ENCODE measurements around the gene APCDD1.
"Not testable (repeated sequence)": the region's sequence is repeated elsewhere in the genome, so short reads cannot be mapped to it uniquely, and the experiment has no call there.

APCDD1 gene

DNA sequence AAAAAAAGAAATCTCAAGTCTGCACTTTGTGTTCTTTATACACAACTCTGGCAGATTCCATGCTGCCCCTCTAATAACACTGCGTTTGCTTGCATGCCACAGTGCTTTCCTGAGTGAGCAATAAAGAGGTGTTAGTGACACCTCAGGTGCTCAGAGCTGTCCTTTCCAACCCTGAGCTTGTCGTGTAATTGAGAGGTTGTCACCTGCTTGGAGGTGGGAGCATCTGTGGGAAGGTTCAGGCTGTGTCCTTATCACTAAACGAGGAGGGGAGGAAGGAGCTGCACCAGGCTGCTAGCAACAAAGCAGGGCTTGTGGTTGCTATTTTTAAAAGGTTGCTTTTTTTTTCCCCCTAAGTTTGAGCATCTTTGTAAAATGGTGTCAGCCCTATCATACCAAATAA lies 31.9 kb downstream of the APCDD1 start:
- in situ Hi-C loops (cut with HindIII; ENCODE audit: low sequenced_read_pairs): no loop called here

DNA sequence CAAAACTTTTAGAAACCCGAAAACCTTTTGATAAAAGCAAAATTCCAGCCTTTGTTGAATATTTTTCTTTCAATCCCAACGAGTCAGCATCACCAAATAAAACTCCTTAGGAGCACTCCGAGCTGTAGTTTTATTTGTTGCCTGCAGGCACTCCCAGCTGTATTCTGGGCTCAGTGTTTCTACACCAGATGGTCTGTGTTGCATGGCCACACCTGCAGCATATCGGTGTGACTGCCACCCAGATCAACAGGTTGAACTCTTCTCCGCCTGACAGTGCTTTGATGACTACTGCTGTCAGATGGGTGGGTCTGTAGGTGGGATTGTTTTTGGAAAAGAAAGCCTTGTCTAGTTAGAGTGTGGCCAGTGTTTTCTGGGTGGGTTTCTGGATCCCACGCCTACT lies 32.7 kb downstream of the APCDD1 start:
- in situ Hi-C loops (cut with HindIII; ENCODE audit: low sequenced_read_pairs): no loop called here

DNA sequence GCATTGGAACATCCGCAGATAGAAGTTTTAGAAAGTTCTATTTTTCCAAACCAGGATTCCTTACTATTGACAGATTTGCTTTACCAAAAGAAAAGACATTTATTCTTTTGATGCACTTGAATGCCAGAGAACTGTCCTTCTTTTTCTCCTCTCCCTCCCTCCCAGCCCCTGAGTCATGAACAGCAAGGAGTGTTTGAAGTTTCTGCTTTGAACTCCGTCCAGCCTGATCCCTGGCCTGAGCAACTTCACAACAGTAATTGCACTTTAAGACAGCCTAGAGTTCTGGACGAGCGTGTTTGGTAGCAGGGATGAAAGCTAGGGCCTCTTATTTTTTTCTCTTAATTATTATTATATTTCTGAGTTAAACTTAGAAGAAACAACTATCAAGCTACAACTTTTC lies 33.6 kb downstream of the APCDD1 start:
- in situ Hi-C loops (cut with HindIII; ENCODE audit: low sequenced_read_pairs): no loop called here

DNA sequence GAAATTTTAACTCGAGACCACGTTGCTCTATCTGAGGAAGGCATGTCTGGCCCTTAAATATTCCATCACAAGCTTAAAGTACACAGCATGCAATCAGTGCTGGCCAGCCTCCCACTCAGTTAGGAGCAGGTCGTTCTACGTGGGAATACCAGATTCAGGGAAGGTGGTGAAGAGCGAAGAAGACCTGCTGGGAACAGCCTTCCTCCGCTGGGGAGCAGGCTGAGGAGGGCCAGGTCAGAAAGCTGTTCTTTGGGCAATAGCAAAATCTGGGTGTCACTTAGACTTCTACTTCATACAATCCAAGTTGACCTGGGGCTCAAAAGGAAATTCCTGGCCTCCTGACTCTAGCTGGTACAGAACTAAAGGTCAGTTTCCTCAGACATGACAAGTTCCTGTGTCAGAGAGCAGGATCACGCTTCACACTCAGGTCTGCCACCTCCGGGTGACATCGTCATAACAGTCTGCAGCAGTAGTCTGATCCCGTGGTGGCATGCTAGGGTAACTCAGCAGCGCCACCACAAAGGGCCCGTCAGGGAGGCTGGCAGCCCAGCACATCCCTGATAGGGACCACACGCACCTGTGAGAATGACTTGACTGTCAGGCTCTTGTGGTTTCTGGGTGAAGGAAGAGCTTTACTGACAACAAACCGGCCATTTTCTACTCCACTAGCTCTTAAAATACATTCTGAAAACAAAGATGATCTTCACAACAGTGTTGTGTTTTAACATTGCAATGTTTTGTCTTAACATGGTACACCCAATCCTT lies 36.1 kb downstream of the APCDD1 start:
- in situ Hi-C loops (cut with HindIII; ENCODE audit: low sequenced_read_pairs): loop anchor here (5.0 kb wide), 1 partner anchor 48 kb away; no protein-coding TSS in a partner anchor

DNA sequence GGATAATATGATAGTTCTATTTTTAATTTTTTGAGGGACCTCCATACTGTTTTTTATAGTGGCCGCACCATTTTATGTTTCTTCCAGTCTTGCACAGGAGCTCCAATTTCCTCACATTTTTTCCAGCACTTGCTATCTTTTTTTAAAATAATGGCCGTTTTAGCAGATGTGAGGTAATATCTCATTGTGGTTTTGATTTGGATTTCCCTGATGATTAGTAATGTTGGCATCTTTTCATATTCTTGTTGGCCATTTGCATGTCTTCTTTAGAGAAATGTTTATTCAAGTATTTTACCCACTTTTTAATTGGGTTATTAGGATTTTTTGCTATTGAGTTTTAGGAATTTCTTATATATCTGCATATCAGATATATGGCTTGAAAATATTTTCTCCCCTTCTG lies 41.5 kb downstream of the APCDD1 start:
- in situ Hi-C loops (cut with HindIII; ENCODE audit: low sequenced_read_pairs): no loop called here

DNA sequence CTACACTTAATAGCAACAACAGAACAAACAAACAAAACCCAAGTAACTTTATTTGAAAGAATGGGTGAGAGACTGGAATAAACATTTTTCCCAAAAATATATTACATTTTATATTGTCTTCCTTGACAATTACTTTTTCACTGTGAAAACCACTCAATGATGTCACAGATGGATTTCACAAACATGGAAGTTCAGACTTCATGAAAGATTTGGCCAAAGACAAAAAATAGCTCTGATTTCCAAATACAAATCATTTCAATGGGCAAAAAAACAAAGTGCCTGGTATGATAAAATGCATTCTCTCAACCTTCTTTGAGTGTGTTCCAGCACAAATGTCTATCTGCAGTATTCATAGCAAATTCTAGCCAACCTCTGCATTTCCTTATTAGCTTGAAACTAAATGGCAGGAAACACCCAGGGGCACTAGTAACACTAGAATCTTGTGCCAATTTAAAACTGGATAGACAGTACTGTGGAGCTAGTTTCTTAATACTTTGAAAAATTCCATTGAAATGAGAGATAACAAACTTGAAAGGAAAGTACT lies 42.8 kb downstream of the APCDD1 start:
- in situ Hi-C loops (cut with HindIII; ENCODE audit: low sequenced_read_pairs): no loop called here

DNA sequence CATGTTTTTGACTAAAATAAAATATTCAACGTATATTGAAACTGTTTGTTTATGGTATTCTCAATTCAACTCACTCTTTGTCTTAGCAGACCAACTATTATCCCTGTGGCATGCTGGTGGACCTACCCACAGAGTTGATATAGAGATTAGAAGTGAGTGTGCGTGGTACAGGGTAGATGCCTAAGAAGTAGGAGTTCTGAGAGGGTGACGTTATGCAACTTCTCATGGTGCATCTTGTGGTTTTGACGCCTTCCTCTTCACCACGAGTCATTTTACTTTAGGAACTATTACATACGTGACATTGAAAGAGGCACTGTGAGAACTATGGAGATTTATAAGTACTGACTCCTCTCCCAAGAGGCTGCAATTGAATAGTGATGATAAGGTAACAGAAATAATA lies 44.8 kb downstream of the APCDD1 start:
- in situ Hi-C loops (cut with HindIII; ENCODE audit: low sequenced_read_pairs): no loop called here

DNA sequence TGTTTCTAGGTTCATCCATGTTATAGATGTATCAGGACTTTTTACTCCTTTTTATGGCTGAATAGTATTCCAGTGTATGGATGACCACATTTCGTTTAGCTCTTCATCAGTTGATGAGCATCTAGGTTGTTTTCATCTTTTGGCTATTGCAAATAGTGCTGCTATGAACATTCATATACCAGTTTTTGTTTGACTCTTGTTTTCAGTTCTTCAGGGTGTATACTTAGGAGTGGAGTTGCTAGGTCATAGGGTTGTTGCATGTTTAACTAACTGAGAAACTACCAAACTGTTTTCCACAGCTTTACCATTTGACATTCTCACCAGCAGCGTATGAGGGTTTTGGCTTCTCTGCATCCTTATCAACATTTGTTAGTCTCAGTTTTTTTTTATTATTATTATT lies 45.6 kb downstream of the APCDD1 start:
- in situ Hi-C loops (cut with HindIII; ENCODE audit: low sequenced_read_pairs): no loop called here

DNA sequence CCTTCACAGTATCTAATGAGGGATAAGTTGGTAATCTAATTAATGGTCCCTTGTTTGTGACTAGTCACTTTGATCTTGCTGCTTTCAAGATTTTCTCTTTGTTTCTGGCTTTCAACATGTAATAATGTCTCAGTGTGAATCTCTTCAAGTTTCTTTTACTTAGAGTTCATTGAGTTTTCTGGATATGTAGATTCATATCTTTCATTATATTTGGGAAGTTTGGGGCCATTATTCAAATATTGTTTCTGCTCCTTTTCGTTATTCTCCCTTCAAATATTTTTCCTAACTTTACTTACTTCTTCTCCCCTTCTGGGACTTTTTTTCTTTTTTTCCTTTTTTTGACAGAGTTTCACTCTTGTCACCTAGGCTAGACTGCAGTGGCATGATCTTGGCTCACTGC lies 50.3 kb downstream of the APCDD1 start:
- in situ Hi-C loops (cut with HindIII; ENCODE audit: low sequenced_read_pairs): no loop called here

DNA sequence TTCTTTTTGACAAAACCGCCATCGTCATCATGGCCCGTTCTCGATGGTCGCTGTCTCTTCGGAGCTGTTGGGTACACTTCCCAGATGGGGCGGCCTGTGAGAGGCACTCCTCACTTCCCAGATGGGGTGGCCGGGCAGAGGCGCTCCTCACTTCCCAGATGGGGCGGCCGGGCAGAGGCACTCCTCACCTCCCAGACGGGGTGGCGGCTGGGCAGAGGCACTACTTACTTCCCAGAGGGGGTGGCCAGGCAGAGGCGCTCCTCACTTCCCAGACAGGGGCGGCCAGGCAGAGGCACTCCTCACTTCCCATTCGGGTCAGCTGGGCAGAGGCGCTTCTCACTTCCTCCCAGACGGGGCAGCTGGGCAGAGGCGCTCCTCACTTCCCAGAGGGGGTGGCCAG lies 51.5 kb downstream of the APCDD1 start:
- in situ Hi-C loops (cut with HindIII; ENCODE audit: low sequenced_read_pairs): not testable (repeated sequence)

DNA sequence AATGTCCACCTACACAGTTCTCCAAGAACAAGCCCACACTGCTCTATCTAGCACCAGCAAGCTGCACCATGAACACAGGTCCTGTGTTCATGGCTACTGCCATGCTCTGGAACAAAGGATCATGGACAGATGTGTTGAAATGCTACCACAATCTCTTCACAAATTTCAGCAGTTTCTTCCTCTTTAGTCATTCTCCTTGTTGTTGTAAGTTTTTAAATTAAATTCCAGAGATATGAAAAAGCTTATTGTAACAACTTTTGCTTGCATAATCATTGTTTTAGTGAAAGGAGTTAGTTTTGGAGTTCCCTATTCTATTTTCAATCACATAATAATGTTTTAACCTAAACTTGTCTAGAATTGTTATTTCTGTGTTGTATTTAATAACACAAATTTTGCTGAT lies 54.2 kb downstream of the APCDD1 start:
- in situ Hi-C loops (cut with HindIII; ENCODE audit: low sequenced_read_pairs): no loop called here

DNA sequence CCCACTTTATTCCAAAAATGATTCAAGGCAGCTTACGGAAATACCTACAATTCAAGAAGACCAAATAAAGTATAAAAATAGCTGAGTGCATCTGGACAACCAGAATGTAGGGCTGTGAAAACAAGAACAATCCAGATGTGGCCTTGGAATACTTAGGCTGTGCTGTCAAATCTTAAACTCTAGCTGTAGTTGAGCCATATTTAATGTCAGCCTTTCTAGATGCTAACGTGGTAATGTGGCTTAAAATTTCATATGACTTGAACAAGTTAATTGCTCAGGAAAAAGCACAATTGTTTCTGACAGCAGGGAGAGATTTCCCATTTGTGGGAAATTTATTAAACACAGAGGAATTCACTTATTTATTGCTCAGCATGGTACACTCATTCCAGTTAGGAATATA lies 56.8 kb downstream of the APCDD1 start:
- in situ Hi-C loops (cut with HindIII; ENCODE audit: low sequenced_read_pairs): no loop called here

DNA sequence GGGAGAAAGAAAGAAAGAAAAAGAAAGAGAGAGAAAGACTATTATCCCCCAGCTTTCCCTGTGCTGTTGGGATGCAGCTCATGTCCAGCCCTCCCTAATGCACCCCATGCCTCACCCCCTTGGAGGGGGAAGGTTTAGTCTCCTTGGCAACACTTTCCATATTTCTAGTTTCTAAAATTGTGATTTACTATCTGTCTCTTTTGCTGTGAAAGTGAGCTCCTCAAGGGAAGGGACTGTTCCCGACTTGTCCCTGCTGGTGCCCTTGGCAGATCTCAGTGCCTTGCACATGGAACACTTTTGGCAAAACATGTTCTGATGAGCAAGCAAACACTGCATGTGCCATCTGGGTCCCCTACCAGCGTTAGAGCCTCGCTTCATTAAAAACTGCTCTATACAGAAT lies 59.6 kb downstream of the APCDD1 start:
- in situ Hi-C loops (cut with HindIII; ENCODE audit: low sequenced_read_pairs): no loop called here

DNA sequence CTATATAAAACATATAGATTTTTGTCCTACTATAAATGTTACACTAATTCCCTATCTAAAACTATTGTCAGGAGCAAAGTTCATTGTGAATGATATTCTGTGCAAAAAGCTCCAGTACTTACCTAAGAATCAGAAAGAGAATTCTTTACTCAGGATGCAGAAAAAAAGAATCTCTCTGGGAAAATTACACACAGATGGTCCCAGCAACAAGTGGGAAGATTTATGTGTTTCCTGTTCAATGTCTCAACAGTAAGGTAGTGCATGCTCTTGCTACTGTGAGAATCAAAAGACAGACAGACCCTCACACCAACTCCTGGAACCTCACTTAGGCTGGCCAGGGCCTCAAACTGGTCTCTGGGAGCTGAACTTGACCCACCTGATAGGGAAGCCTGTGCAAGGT lies 60.2 kb downstream of the APCDD1 start:
- in situ Hi-C loops (cut with HindIII; ENCODE audit: low sequenced_read_pairs): no loop called here

DNA sequence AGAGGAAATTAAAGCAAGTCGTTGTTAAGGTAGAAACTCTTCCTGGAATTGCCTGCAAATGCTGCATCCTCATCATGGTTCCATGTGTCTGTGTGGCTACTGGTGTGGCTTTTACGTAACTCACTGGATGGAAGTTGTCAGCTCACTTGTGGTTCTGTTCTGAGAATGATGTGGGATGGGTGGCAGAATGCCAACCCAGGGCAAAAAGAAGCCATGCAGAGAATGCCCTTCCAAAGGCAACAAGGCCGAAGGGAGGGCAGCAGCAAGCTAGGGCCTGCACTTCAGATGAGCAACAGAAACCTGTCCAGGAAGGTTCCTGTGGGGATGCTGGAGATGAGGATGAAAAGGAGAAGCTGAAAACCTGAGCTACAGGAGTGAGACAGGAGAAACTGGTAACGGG lies 61.0 kb downstream of the APCDD1 start:
- in situ Hi-C loops (cut with HindIII; ENCODE audit: low sequenced_read_pairs): loop anchor here (5.0 kb wide), 2 partner anchors 78 to 543 kb away; no protein-coding TSS in a partner anchor

DNA sequence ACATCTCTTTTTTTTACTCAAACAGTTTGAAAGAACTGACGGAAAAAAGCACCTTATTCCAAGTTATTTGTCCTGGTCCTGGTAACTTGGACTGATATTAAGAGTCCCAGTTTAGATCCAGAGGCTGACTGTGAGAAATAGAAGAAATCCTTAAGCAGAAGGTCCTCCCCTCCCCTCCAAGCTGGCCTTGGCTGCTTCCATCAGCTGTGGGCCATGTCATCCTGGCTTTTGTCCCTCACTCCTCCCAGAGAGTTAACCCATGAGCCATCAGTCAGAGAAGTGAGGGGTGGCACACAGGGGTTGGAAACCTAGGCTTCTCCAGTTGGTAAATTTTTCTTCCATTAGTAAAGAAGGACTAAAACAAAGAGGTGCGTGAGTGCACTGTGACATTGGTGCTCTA lies 61.6 kb downstream of the APCDD1 start:
- in situ Hi-C loops (cut with HindIII; ENCODE audit: low sequenced_read_pairs): loop anchor here (5.0 kb wide), 2 partner anchors 79 to 544 kb away; no protein-coding TSS in a partner anchor

DNA sequence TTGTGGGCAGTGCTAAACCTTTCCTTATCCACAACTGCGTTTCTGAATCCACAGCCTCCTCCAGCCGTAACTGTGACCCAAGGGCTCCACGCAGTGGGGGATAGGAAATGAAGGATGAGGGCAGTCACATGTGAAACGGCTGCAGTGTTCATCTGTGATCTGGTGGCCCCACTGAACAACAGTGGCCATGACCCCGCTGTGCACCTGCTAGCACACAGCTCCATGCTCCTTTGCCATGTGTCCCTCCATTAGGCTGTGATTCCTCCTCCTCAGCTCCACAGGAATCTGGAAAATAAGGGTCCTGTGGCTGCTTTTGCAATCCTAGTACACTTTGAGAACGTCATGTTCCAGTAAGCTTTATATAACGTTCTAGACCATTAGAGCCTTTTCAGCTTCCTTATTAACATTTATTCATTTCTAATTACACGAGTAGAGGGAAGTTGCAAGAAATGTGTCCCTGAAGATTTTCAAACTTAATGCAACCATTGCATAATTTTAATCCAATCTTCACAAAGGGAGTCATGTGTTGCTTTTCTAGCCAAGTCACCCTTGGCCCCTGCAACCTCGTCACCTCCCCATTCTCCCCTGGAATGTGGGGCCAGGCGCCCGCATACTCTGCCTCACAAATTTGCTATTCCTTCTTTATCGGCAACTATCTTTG lies 64.3 kb downstream of the APCDD1 start:
- in situ Hi-C loops (cut with HindIII; ENCODE audit: low sequenced_read_pairs): loop anchor here (5.0 kb wide), 2 partner anchors 81 to 546 kb away; no protein-coding TSS in a partner anchor

DNA sequence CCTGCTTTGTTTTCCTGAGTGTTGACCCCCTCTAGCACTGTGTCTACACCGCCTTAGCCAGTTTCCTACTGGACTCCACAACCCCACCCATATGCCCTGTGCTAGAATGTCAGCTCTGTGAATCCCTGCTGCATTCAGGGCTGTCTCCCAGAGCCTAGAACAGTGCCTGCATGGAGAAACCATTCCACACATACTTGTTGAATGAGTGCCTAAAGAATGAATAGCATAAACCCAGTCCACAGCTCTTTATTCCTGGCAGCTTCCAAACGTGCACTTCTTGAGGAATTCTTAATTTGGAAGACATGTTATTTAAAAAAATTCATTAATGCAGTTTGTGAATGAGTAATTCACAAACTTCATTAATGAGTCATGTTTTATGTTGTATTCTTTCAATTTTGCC lies 64.9 kb downstream of the APCDD1 start:
- in situ Hi-C loops (cut with HindIII; ENCODE audit: low sequenced_read_pairs): loop anchor here (5.0 kb wide), 2 partner anchors 82 to 547 kb away; no protein-coding TSS in a partner anchor

DNA sequence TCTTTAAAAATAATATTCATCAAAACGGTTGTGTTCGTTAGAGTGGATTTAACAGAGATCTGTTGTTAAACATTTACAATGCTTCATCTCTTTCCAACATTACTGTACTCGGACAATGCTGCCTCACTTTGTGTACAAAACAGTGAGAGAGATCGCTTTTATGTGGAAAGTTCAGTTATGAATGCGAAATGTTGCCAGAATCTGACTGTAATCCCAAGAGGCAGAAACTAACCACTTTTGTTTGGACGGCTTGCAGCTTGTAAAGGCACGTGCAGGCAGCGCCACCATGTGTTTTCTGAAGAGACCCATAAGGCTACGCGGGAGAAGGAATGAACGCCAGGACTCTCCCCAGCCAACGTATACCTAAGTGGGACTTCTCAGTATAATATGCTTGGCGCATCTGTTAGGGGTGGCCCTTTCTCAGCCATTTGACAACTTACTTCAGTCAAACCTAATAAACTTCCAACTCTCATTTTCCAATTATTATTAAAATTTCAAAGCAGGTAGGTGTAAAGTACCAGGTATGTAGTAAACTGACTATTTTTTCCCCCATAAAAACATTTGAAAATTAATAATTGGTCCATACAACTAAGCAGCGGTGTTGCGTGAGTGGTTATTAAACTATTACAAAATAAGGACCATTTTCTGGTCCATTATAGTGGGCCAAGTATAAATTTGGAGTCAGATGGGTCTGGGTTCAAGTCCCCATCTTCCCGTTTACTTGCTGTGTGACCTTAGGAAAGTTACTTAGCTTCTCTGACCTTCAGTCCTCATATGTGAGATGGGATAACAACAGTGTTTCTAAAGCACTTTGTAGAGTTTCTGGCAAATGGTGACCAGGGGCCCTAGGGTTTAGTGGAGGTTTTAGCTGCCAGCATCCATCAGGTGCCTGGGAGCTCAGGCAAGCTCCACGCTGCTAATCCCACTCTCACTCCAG lies 65.8 kb downstream of the APCDD1 start:
- in situ Hi-C loops (cut with HindIII; ENCODE audit: low sequenced_read_pairs): loop anchor here (5.0 kb wide), 2 partner anchors 83 to 548 kb away; no protein-coding TSS in a partner anchor

DNA sequence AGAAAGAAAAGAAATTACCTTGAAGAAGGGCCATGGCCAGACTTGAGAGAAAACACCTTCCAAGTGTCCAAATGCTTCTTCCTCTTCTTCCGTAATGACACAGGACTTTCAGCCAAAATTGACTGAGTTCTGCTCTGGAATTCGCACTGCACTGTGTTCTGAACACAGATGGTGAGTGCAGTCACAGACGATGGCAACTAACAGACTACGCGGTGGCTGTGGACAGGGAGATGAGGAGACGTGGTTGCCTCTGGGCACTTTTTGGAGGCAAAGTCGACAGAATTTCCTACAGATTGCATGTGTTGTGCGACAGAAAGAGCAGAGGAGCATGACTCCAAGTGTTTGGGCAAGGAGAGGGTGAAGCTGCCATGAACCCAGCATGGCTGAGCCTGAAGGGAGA lies 67.1 kb downstream of the APCDD1 start:
- in situ Hi-C loops (cut with HindIII; ENCODE audit: low sequenced_read_pairs): no loop called here

DNA sequence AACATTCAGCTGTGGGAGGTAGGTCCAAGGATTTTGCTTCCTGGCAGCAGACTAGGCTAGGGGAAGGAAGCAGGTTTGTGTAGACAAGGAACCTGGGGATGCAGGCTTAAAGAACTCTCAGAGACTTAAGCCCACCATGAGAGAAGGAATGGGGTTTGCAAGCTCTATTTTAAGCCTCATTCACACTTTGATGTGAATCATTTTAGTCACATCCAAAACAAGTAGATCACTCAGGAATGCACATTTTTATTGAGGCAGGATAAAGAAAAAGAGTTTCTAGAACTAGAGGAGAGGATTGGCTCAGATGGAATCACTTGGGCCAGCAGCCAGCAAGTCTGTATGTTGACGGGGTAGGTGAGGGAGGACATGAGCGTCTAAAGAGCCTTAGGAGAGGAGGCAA lies 68.1 kb downstream of the APCDD1 start:
- in situ Hi-C loops (cut with HindIII; ENCODE audit: low sequenced_read_pairs): no loop called here

All from endothelial cell of hepatic sinusoid (primary cell).